ENCODE data around the gene FHIP1A. TPM values are rescaled to one million over a fixed set of nuclear protein-coding genes. Genes with fewer than 3 reads are reported as not detected.

Gene FHIP1A
- total RNA-seq = 10 to 100 TPM; 20.8 to 23.7 TPM

GRCh38 chr4:151408630-151409469, at the start of gene FHIP1A:
Gene FHIP1A, plus strand, starts transcription at chr4:151409176. Its CDS starts 157,084 bp downstream, at chr4:151566260.
- Histone ChIP-seq H3K27ac (peak within 1 kb of the TSS; percentile 92 to 97 (median 96)), H3K4me1 (peaks cover 42% of the 10 kb centered on the region), H3K36me3 (replicated peaks in 1 of 2; ENCODE audit: insufficient read depth in 1 of 2, low read depth in 2 of 2) (no peaks in the 10 kb centered on the region), H3K9me3 (no peaks in the 10 kb centered on the region), H3K27me3 (no peaks in the 10 kb centered on the region), H3K4me3 (peak within 1 kb of the TSS; percentile 43 to 65)
- 0 to 2% methylated on average over 25 to 77 of the region's 84 CpGs for WGBS, 2 donors
- peak in 5 of 7 experiments; percentile 9 to 56 (median 50) for TF ChIP-seq CTCF (IDR thresholded peaks at IDR 0.05)
- peak; percentile 88 to 97 (median 97) for TF ChIP-seq POLR2A (IDR thresholded peaks at IDR 0.05)
- ATAC-seq (peak; percentile 86), DNase-seq (peak; percentile 95 to 98 (median 96))
- intact Hi-C loops (cut with DNase I) = no loop called here

- no peak for TF ChIP-seq CTCF (IDR thresholded peaks at IDR 0.05)
- TF ChIP-seq POLR2A (IDR thresholded peaks at IDR 0.05) = no peak
- Histone ChIP-seq H3K36me3 (replicated peaks in 1 of 2; ENCODE audit: insufficient read depth in 1 of 2, low read depth in 2 of 2) (no peaks in the 10 kb centered on the region), H3K27me3 (no peaks in the 10 kb centered on the region), H3K27ac (no peak overlapping the region), H3K9me3 (no peaks in the 10 kb centered on the region), H3K4me3 (no peak overlapping the region), H3K4me1 (no peaks in the 10 kb centered on the region)
- DNase-seq (peak in 1 of 4 donors; percentile 12), ATAC-seq (no peak)
- 58 to 74% methylated on average over 4 of the region's 4 CpGs for WGBS, 2 donors
- intact Hi-C loops (cut with DNase I) = no loop called here
Measured at GRCh38 chr4:151359576-151359975, 49.4 kb upstream of the FHIP1A start.

GRCh38 chr4:151361126-151361525, 47.9 kb upstream of the FHIP1A start:
- DNase-seq (no peak), ATAC-seq (no peak)
- no peak overlapping the region for H3K4me3 ChIP-seq
- TF ChIP-seq POLR2A (IDR thresholded peaks at IDR 0.05) (no peak), CTCF (IDR thresholded peaks at IDR 0.05) (no peak)
- H3K9me3 ChIP-seq = no peaks in the 10 kb centered on the region
- no peaks in the 10 kb centered on the region for H3K27me3 ChIP-seq
- H3K36me3 ChIP-seq (replicated peaks in 1 of 2; ENCODE audit: insufficient read depth in 1 of 2, low read depth in 2 of 2) = no peaks in the 10 kb centered on the region
- intact Hi-C loops (cut with DNase I) = no loop called here
- WGBS, 2 donors = 87 to 95% methylated on average over 2 of the region's 2 CpGs
- H3K4me1 ChIP-seq = no peaks in the 10 kb centered on the region
- no peak overlapping the region for H3K27ac ChIP-seq

- no peak for ATAC-seq
- no peak overlapping the region for H3K4me3 ChIP-seq
- intact Hi-C loops (cut with DNase I) = no loop called here
- no peaks in the 10 kb centered on the region for H3K4me1 ChIP-seq
- WGBS, 2 donors = 85 to 88% methylated on average over 13 of the region's 13 CpGs
- no peaks in the 10 kb centered on the region for H3K36me3 ChIP-seq (replicated peaks in 1 of 2; ENCODE audit: insufficient read depth in 1 of 2, low read depth in 2 of 2)
- H3K27ac ChIP-seq = no peak overlapping the region
- H3K27me3 ChIP-seq = no peaks in the 10 kb centered on the region
- no peaks in the 10 kb centered on the region for H3K9me3 ChIP-seq
- no peak for TF ChIP-seq CTCF (IDR thresholded peaks at IDR 0.05)
- no peak for TF ChIP-seq POLR2A (IDR thresholded peaks at IDR 0.05)
- DNase-seq = no peak
Measured at GRCh38 chr4:151361966-151362365, 47.0 kb upstream of the FHIP1A start.
